Neural cell (in vitro differentiated cells): ENCODE data around the gene PSMA7.

Experiments used
- EP300 ChIP-seq: fragments of 450-650 bp; conservative IDR thresholded peaks from 2 replicates; pipeline ENCODE4 v1.6.1; 2014; ENCODE audit warnings: antibody characterized with exemption, mild to moderate bottlenecking, moderate library complexity; ENCODE audit not compliant: poor library complexity, severe bottlenecking
- EZH2 ChIP-seq: fragments of 200-600, 300-800 bp; shearing (Covaris generic), sonication (generic); IDR thresholded peaks from 2 replicates; pipeline ENCODE4 v1.6.1; 2014; ENCODE audit warnings: antibody characterized with exemption, low read length, borderline replicate concordance, mild to moderate bottlenecking; ENCODE audit not compliant: insufficient read depth, poor library complexity, severe bottlenecking
- REST ChIP-seq: IDR thresholded peaks from 2 replicates; pipeline ENCODE4 v1.6.1; 2012; ENCODE audit warnings: borderline replicate concordance
- TAF1 ChIP-seq: IDR thresholded peaks from 2 replicates; pipeline ENCODE4 v1.6.1; 2012; ENCODE audit warnings: low read depth
- TF ChIP-seq, protein P1 (sequence below): fragments of 450-650 bp; IDR thresholded peaks from 2 replicates; pipeline ENCODE4 v1.5.1; 2014; ENCODE audit warnings: antibody characterized with exemption, mild to moderate bottlenecking, moderate library complexity; ENCODE audit not compliant: poor library complexity, severe bottlenecking

DNA sequence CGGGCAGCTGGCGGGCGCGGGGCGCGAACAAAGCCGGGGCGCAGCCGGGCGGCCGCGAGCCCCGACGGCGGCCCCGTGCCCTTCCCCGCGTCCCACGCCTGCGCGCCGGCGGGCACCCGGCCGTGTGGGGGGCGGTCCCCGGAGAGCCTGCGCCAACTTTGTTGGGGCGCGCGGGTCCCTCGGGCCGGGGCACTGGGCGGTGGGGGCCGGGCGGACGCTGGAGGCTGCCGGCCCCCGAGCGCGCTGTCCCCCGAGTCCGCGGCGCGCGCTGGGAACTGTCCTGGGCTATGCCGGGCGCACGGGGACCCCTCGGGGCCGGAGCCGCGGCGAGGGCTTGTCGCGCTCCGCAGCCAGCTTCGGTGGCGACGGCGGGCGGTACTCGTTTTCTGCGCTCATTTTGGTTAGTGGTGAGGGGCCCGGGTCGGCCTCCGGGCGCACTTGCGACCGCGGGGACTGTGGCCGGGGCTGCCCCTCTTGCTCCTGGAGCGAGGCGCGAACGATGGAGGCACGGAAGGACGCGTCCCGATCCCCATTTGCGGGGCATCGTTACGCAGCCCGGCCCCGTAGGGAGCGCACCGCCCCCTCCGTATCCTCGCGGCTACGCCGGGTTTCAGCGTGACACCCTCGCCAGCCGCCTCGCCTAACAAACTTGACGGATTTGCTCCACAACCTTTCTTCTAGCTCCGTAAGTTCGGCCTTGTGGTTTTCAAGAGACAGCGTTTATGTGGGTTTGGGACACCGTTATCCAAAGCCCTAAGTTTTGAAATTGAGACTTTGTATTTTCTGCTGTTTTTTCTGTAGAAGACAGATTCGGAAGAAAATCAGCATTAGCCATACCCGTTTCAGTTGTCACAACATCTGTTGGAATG is 997 bp upstream of the PSMA7 start:
- TF ChIP-seq, protein P1, sequence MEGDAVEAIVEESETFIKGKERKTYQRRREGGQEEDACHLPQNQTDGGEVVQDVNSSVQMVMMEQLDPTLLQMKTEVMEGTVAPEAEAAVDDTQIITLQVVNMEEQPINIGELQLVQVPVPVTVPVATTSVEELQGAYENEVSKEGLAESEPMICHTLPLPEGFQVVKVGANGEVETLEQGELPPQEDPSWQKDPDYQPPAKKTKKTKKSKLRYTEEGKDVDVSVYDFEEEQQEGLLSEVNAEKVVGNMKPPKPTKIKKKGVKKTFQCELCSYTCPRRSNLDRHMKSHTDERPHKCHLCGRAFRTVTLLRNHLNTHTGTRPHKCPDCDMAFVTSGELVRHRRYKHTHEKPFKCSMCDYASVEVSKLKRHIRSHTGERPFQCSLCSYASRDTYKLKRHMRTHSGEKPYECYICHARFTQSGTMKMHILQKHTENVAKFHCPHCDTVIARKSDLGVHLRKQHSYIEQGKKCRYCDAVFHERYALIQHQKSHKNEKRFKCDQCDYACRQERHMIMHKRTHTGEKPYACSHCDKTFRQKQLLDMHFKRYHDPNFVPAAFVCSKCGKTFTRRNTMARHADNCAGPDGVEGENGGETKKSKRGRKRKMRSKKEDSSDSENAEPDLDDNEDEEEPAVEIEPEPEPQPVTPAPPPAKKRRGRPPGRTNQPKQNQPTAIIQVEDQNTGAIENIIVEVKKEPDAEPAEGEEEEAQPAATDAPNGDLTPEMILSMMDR, result no peak
- TF ChIP-seq EP300, result no peak
- TF ChIP-seq REST, result no peak
- TF ChIP-seq TAF1, result no peak
- no peak for TF ChIP-seq EZH2
